ENCODE results near the gene FRMD4A. TPM values are rescaled to one million over a fixed set of nuclear protein-coding genes. Genes with fewer than 3 reads are reported as not detected.

Gene FRMD4A
- polyA plus RNA-seq, 1 donor (not counting 4 experiments of a cell fraction or from before 2014, with no cell fraction given), result 12.9 TPM

DNA sequence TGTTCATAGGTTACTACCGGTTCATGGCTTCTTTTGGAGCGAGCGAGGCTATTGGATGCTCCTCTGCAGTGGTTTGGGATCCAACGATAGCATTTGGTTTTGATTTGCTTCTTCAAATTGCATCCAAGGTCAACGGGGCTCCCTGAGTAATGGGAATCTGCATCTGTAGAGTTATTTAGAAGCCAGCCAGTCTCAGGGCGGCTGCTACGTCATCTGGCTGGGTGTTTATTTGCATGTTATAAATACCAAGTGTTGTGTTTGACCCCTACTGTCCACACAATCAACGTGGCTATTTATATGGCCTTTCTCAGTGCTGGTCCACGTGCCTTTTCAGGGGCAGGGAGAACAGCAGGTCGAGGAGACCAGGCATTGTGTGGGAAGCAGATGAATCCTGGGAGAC, 606.2 kb downstream of the FRMD4A start:
- no peaks in the 10 kb centered on the region for H4K20me1 ChIP-seq (ENCODE audit: control insufficient read depth, extremely low read depth, insufficient read depth, low read length)
- FAIRE-seq, result no peak
- H3K9me3 ChIP-seq (ENCODE audit: control insufficient read depth, low read depth, low read length), result no peaks in the 10 kb centered on the region
- no peak overlapping the region for H3K9ac ChIP-seq (ENCODE audit: control insufficient read depth, extremely low read depth, insufficient read depth, low read length)
- dilution Hi-C loops (cut with MboI; ENCODE audit: extremely low pct_ligation_motif_present, low sequenced_read_pairs), result no loop called here
- peaks cover 6% of the 10 kb centered on the region for H3K4me1 ChIP-seq (ENCODE audit: control insufficient read depth, extremely low read depth, insufficient read depth, low read length)
- H3K36me3 ChIP-seq (ENCODE audit: control insufficient read depth in 2 of 2, extremely low read depth in 1 of 2, insufficient read depth in 2 of 2, low read length in 2 of 2), result no peaks in the 10 kb centered on the region
- no peaks in the 10 kb centered on the region for H3K9me1 ChIP-seq (ENCODE audit: control insufficient read depth, extremely low read depth, insufficient read depth, low read length)
- no peak overlapping the region for H3K4me2 ChIP-seq (ENCODE audit: control insufficient read depth, extremely low read depth, insufficient read depth, low read depth, low read length)
- H3K27ac ChIP-seq (ENCODE audit: control insufficient read depth, insufficient read depth, low read length), result no peak overlapping the region
- no peak for TF ChIP-seq EZH2 (IDR thresholded peaks at IDR 0.05; ENCODE audit: low read length)
- TF ChIP-seq, protein P1, sequence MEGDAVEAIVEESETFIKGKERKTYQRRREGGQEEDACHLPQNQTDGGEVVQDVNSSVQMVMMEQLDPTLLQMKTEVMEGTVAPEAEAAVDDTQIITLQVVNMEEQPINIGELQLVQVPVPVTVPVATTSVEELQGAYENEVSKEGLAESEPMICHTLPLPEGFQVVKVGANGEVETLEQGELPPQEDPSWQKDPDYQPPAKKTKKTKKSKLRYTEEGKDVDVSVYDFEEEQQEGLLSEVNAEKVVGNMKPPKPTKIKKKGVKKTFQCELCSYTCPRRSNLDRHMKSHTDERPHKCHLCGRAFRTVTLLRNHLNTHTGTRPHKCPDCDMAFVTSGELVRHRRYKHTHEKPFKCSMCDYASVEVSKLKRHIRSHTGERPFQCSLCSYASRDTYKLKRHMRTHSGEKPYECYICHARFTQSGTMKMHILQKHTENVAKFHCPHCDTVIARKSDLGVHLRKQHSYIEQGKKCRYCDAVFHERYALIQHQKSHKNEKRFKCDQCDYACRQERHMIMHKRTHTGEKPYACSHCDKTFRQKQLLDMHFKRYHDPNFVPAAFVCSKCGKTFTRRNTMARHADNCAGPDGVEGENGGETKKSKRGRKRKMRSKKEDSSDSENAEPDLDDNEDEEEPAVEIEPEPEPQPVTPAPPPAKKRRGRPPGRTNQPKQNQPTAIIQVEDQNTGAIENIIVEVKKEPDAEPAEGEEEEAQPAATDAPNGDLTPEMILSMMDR (optimal IDR thresholded peaks at IDR 0.05 in 1 of 3, IDR thresholded peaks at IDR 0.05 in 1 of 3, conservative IDR thresholded peaks at IDR 0.05 in 1 of 3; ENCODE audit: extremely low read depth in 1 of 3, insufficient read depth in 2 of 3, low read length in 3 of 3), result no peak
- no peaks in the 10 kb centered on the region for H3K27me3 ChIP-seq (ENCODE audit: control insufficient read depth, extremely low read depth, insufficient read depth, low read length)
- no peak for DNase-seq (ENCODE audit: low read depth, low spot score)
- H3K79me2 ChIP-seq (ENCODE audit: control insufficient read depth, insufficient read depth, low read length), result no peaks in the 10 kb centered on the region
- H2AFZ ChIP-seq (ENCODE audit: control insufficient read depth, low read length), result no peak overlapping the region
- H3K4me3 ChIP-seq (ENCODE audit: control insufficient read depth in 2 of 3, extremely low read depth in 1 of 3, insufficient read depth in 2 of 3, low read depth in 1 of 3, low read length in 3 of 3), result no peak overlapping the region

DNA sequence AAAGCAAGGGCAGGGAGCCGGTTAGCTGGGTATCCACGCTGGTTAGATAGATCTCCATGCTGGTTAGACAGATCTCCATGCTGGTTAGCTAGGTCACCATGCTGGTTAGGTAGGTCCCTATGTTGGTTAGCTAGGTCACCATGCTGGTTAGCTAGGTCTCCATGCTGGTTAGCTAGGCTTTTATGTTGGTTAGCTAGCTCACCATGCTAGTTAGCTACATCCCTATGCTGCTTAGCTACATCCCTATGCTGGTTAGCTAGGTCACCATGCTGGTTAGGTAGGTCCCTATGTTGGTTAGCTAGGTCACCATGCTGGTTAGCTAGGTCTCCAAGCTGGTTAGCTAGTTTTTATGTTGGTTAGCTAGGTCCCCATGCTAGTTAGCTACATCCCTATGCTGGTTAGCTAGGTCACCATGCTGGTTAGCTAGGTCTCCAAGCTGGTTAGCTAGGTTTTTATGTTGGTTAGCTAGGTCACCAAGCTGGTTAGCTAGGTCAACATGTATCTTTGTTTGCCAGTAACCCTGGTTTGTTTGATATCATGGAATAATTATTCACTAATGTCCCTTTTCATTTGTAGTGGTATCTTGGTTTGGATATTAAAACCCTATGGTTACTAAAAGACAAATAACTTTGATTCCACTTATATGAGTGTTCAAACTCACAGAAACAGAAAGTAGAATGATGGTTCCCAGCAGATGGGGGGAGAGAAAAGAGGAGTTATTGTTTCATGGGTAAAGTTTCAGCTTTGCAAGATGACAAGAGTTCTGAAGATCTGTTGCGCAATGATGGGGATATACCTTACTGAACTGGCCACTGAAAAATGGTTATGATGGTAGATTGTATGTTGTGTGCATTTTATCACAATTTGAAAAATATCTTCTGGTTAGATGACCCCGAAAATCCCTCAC, 607.7 kb downstream of the FRMD4A start:
- dilution Hi-C loops (cut with MboI; ENCODE audit: extremely low pct_ligation_motif_present, low sequenced_read_pairs), result no loop called here
- no peak for DNase-seq (ENCODE audit: low read depth, low spot score)
- Histone ChIP-seq H3K79me2 (ENCODE audit: control insufficient read depth, insufficient read depth, low read length) (no peaks in the 10 kb centered on the region), H3K36me3 (ENCODE audit: control insufficient read depth in 2 of 2, extremely low read depth in 1 of 2, insufficient read depth in 2 of 2, low read length in 2 of 2) (no peaks in the 10 kb centered on the region), H3K9ac (ENCODE audit: control insufficient read depth, extremely low read depth, insufficient read depth, low read length) (no peak overlapping the region), H3K9me1 (ENCODE audit: control insufficient read depth, extremely low read depth, insufficient read depth, low read length) (no peaks in the 10 kb centered on the region), H2AFZ (ENCODE audit: control insufficient read depth, low read length) (no peak overlapping the region), H3K4me1 (ENCODE audit: control insufficient read depth, extremely low read depth, insufficient read depth, low read length) (peaks cover 11% of the 10 kb centered on the region), H4K20me1 (ENCODE audit: control insufficient read depth, extremely low read depth, insufficient read depth, low read length) (no peaks in the 10 kb centered on the region), H3K27me3 (ENCODE audit: control insufficient read depth, extremely low read depth, insufficient read depth, low read length) (no peaks in the 10 kb centered on the region), H3K4me3 (ENCODE audit: control insufficient read depth in 2 of 3, extremely low read depth in 1 of 3, insufficient read depth in 2 of 3, low read depth in 1 of 3, low read length in 3 of 3) (no peak overlapping the region), H3K27ac (ENCODE audit: control insufficient read depth, insufficient read depth, low read length) (no peak overlapping the region), H3K4me2 (ENCODE audit: control insufficient read depth, extremely low read depth, insufficient read depth, low read depth, low read length) (no peak overlapping the region), H3K9me3 (ENCODE audit: control insufficient read depth, low read depth, low read length) (no peaks in the 10 kb centered on the region)
- peak; percentile 39 for FAIRE-seq
- TF ChIP-seq, protein P1 (optimal IDR thresholded peaks at IDR 0.05 in 1 of 3, IDR thresholded peaks at IDR 0.05 in 1 of 3, conservative IDR thresholded peaks at IDR 0.05 in 1 of 3; ENCODE audit: extremely low read depth in 1 of 3, insufficient read depth in 2 of 3, low read length in 3 of 3), result no peak
- TF ChIP-seq EZH2 (IDR thresholded peaks at IDR 0.05; ENCODE audit: low read length), result no peak
